ENCODE results near the gene EML4. TPM values are rescaled to one million over a fixed set of nuclear protein-coding genes. Genes with fewer than 3 reads are reported as not detected.

The EML4 gene
- total RNA-seq, 4 donors from 2014 or later = 3.0 to 5.0 (median 4.6) TPM

DNA sequence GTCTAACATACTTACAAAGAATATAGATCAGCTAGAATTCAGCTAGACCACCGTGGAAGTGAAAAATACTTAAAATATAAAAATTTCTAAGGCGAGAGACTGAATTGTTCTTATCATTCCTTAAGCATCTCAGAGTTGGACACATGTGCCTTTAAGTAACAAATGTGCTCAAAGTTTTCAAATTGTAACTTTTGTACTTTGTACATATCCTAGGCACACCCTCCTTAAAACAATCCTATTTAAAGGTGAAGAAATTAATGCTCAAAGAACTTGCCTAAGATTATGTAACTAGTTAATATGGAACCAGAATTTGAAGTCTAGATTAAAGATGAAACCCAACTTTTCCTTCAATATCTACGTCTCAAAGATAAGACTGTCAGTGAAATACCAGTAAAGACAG is 74.1 kb downstream of the EML4 start:
- Histone ChIP-seq H3K36me3 (no peaks in the 10 kb centered on the region), H3K9me3 (no peaks in the 10 kb centered on the region), H3K4me1 (no peaks in the 10 kb centered on the region), H3K27me3 (no peaks in the 10 kb centered on the region), H3K4me3 (no peak overlapping the region), H3K27ac (no peak overlapping the region)
- no peak for DNase-seq
- in situ Hi-C loops (cut with MboI; ENCODE audit: low sequenced_read_pairs in 4 of 4) (loop anchor here in 1 of 4 donors (10.0 kb wide), 1 partner anchor 148 kb away; no protein-coding TSS in a partner anchor), intact Hi-C loops (cut with DNase I; ENCODE audit: low total_unique reads) (loop anchor here (5.0 kb wide), 1 partner anchor 401 kb away; no protein-coding TSS in a partner anchor)
- TF ChIP-seq, protein P1, sequence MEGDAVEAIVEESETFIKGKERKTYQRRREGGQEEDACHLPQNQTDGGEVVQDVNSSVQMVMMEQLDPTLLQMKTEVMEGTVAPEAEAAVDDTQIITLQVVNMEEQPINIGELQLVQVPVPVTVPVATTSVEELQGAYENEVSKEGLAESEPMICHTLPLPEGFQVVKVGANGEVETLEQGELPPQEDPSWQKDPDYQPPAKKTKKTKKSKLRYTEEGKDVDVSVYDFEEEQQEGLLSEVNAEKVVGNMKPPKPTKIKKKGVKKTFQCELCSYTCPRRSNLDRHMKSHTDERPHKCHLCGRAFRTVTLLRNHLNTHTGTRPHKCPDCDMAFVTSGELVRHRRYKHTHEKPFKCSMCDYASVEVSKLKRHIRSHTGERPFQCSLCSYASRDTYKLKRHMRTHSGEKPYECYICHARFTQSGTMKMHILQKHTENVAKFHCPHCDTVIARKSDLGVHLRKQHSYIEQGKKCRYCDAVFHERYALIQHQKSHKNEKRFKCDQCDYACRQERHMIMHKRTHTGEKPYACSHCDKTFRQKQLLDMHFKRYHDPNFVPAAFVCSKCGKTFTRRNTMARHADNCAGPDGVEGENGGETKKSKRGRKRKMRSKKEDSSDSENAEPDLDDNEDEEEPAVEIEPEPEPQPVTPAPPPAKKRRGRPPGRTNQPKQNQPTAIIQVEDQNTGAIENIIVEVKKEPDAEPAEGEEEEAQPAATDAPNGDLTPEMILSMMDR (IDR thresholded peaks at IDR 0.05 in 4 of 5, conservative IDR thresholded peaks at IDR 0.05 in 1 of 5) = no peak
- TF ChIP-seq POLR2A (IDR thresholded peaks at IDR 0.05) = no peak
- ATAC-seq = no peak

DNA sequence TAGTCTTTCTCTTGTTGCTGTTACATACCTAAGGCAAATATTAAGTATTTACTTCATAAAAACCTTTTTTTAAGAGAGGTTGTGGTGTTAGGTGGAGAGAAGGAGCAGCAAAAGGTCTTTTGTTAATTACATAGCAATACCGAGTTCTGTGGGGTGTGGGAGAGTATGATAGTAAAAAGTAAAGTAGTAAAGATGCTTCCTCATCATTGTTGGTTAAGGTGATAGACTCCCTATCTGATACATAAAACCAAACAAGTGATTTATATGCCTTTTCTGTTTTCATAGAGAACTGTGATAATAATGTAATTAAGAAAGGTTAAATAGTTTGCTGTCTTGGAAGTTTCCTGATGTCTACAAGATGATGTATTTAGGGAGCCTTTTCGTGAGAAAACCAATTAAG is 75.4 kb downstream of the EML4 start:
- ATAC-seq = no peak
- in situ Hi-C loops (cut with MboI; ENCODE audit: low sequenced_read_pairs in 4 of 4) (loop anchor here in 1 of 4 donors (10.0 kb wide), 1 partner anchor 150 kb away; no protein-coding TSS in a partner anchor), intact Hi-C loops (cut with DNase I; ENCODE audit: low total_unique reads) (loop anchor here (5.0 kb wide), 1 partner anchor 402 kb away; no protein-coding TSS in a partner anchor)

DNA sequence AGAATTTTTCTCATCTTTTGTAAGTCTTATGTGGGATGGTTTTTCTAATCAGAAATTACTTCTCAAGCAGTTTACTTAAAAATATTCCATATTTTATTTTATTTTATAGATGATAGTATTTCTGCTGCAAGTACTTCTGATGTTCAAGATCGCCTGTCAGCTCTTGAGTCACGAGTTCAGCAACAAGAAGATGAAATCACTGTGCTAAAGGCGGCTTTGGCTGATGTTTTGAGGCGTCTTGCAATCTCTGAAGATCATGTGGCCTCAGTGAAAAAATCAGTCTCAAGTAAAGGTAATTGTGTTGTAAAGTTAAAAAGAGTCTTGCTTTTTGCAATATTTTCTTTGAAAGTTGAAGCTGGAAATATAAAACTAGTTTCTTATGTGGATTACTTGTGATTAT is 76.2 kb downstream of the EML4 start:
- in situ Hi-C loops (cut with MboI; ENCODE audit: low sequenced_read_pairs in 4 of 4) = loop anchor here in 1 of 4 donors (10.0 kb wide), 1 partner anchor 151 kb away; no protein-coding TSS in a partner anchor
- TF ChIP-seq, protein P1 (IDR thresholded peaks at IDR 0.05 in 4 of 5, conservative IDR thresholded peaks at IDR 0.05 in 1 of 5) = no peak
- no peak for TF ChIP-seq POLR2A (IDR thresholded peaks at IDR 0.05)
- ATAC-seq (no peak), DNase-seq (no peak)
- Histone ChIP-seq H3K4me1 (peaks cover 7 to 17% of the 10 kb centered on the region in 2 donors), H3K4me3 (no peak overlapping the region), H3K9me3 (no peaks in the 10 kb centered on the region), H3K36me3 (no peaks in the 10 kb centered on the region), H3K27ac (no peak overlapping the region), H3K27me3 (no peaks in the 10 kb centered on the region)
- intact Hi-C loops (cut with DNase I; ENCODE audit: low total_unique reads) = no loop called here

More for the DNA sequence above, 75.4 kb downstream of the EML4 start:
- peaks cover 4 to 9% of the 10 kb centered on the region in 2 donors for H3K4me1 ChIP-seq
- TF ChIP-seq POLR2A (IDR thresholded peaks at IDR 0.05) = no peak
- TF ChIP-seq, protein P1 (IDR thresholded peaks at IDR 0.05 in 4 of 5, conservative IDR thresholded peaks at IDR 0.05 in 1 of 5) = no peak
- no peak for DNase-seq
- H3K27ac ChIP-seq = no peak overlapping the region
- H3K9me3 ChIP-seq = no peaks in the 10 kb centered on the region
- H3K36me3 ChIP-seq = no peaks in the 10 kb centered on the region
- H3K4me3 ChIP-seq = no peak overlapping the region
- H3K27me3 ChIP-seq = no peaks in the 10 kb centered on the region

DNA sequence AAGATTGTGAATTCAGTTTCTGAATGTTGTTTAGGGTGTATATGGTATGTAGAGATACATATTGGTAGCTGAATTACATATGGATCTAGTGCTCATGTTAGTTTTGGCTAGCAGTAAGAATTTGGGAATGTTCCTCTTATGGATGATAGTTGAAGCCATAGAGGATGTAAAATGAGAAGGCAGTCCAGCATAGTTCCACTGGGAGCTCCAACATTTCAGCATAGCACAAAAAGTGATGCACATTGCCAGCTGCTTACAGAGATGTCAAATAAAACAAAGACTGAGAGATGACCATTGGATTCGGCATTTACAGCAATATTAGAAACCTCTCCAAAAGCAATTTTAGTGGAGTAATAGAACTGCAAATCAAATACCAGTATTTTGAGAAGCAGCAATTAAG is 77.4 kb downstream of the EML4 start:
- no peak for ATAC-seq
- Histone ChIP-seq H3K4me3 (no peak overlapping the region), H3K4me1 (peaks cover 7 to 17% of the 10 kb centered on the region in 2 donors), H3K36me3 (no peaks in the 10 kb centered on the region), H3K9me3 (no peaks in the 10 kb centered on the region), H3K27me3 (no peaks in the 10 kb centered on the region), H3K27ac (no peak overlapping the region)
- TF ChIP-seq POLR2A (IDR thresholded peaks at IDR 0.05) = no peak
- TF ChIP-seq, protein P1 (IDR thresholded peaks at IDR 0.05 in 4 of 5, conservative IDR thresholded peaks at IDR 0.05 in 1 of 5) = no peak
- no peak for DNase-seq
- in situ Hi-C loops (cut with MboI; ENCODE audit: low sequenced_read_pairs in 4 of 4) (loop anchor here in 1 of 4 donors (10.0 kb wide), 1 partner anchor 152 kb away; no protein-coding TSS in a partner anchor), intact Hi-C loops (cut with DNase I; ENCODE audit: low total_unique reads) (no loop called here)

Measured in gastrocnemius medialis (tissue), 4 donors.